Measurements from ENCODE around the gene TEF.

The TEF gene

GRCh38 chr22:41356430-41357028 is 25.2 kb upstream of the TEF start:
- Histone ChIP-seq H3K9me3 (ENCODE audit: control insufficient read depth in 1 of 2, low read length in 2 of 2) (no peaks in the 10 kb centered on the region), H3K36me3 (ENCODE audit: control insufficient read depth in 1 of 2, insufficient read depth in 2 of 2, low read length in 2 of 2) (peaks cover 32 to 65% of the 10 kb centered on the region in 2 donors), H3K27me3 (ENCODE audit: low read depth, low read length) (no peaks in the 10 kb centered on the region), H3K27ac (ENCODE audit: low read length) (no peak overlapping the region), H3K4me1 (ENCODE audit: control insufficient read depth in 1 of 2, insufficient read depth in 2 of 2, low read length in 2 of 2) (no peaks in the 10 kb centered on the region), H3K4me3 (ENCODE audit: low read depth in 1 of 2, low read length in 2 of 2) (no peak overlapping the region)

GRCh38 chr22:41357191-41357590 is 24.6 kb upstream of the TEF start:
- Histone ChIP-seq H3K4me3 (ENCODE audit: low read depth in 1 of 2, low read length in 2 of 2) (no peak overlapping the region), H3K36me3 (ENCODE audit: control insufficient read depth in 1 of 2, insufficient read depth in 2 of 2, low read length in 2 of 2) (peaks cover 27 to 58% of the 10 kb centered on the region in 2 donors), H3K4me1 (ENCODE audit: control insufficient read depth in 1 of 2, insufficient read depth in 2 of 2, low read length in 2 of 2) (no peaks in the 10 kb centered on the region), H3K9me3 (ENCODE audit: control insufficient read depth in 1 of 2, low read length in 2 of 2) (no peaks in the 10 kb centered on the region), H3K27ac (ENCODE audit: low read length) (no peak overlapping the region), H3K27me3 (ENCODE audit: low read depth, low read length) (no peaks in the 10 kb centered on the region)

- H3K27ac ChIP-seq (ENCODE audit: low read length), result no peak overlapping the region
Observed at GRCh38 chr22:41358927-41359326, 22.8 kb upstream of the TEF start.

GRCh38 chr22:41359376-41359775 is 22.4 kb upstream of the TEF start:
- Histone ChIP-seq H3K4me1 (ENCODE audit: control insufficient read depth in 1 of 2, insufficient read depth in 2 of 2, low read length in 2 of 2) (no peaks in the 10 kb centered on the region), H3K27ac (ENCODE audit: low read length) (no peak overlapping the region), H3K27me3 (ENCODE audit: low read depth, low read length) (no peaks in the 10 kb centered on the region), H3K9me3 (ENCODE audit: control insufficient read depth in 1 of 2, low read length in 2 of 2) (no peaks in the 10 kb centered on the region), H3K4me3 (ENCODE audit: low read depth in 1 of 2, low read length in 2 of 2) (no peak overlapping the region), H3K36me3 (ENCODE audit: control insufficient read depth in 1 of 2, insufficient read depth in 2 of 2, low read length in 2 of 2) (peaks cover 16 to 39% of the 10 kb centered on the region in 2 donors)

More at GRCh38 chr22:41358927-41359326, 22.8 kb upstream of the TEF start:
- Histone ChIP-seq H3K36me3 (ENCODE audit: control insufficient read depth in 1 of 2, insufficient read depth in 2 of 2, low read length in 2 of 2) (peaks cover 19 to 44% of the 10 kb centered on the region in 2 donors), H3K4me3 (ENCODE audit: low read depth in 1 of 2, low read length in 2 of 2) (no peak overlapping the region), H3K9me3 (ENCODE audit: control insufficient read depth in 1 of 2, low read length in 2 of 2) (no peaks in the 10 kb centered on the region), H3K4me1 (ENCODE audit: control insufficient read depth in 1 of 2, insufficient read depth in 2 of 2, low read length in 2 of 2) (no peaks in the 10 kb centered on the region), H3K27me3 (ENCODE audit: low read depth, low read length) (no peaks in the 10 kb centered on the region)

GRCh38 chr22:41360126-41360525 is 21.6 kb upstream of the TEF start:
- H3K4me1 ChIP-seq (ENCODE audit: control insufficient read depth in 1 of 2, insufficient read depth in 2 of 2, low read length in 2 of 2), result no peaks in the 10 kb centered on the region
- H3K4me3 ChIP-seq (ENCODE audit: low read depth in 1 of 2, low read length in 2 of 2), result no peak overlapping the region
- no peak overlapping the region for H3K27ac ChIP-seq (ENCODE audit: low read length)
- no peaks in the 10 kb centered on the region for H3K27me3 ChIP-seq (ENCODE audit: low read depth, low read length)
- H3K36me3 ChIP-seq (ENCODE audit: control insufficient read depth in 1 of 2, insufficient read depth in 2 of 2, low read length in 2 of 2), result peaks cover 10 to 32% of the 10 kb centered on the region in 2 donors
- H3K9me3 ChIP-seq (ENCODE audit: control insufficient read depth in 1 of 2, low read length in 2 of 2), result no peaks in the 10 kb centered on the region

GRCh38 chr22:41361716-41362310 is 19.9 kb upstream of the TEF start:
- peaks cover 6 to 15% of the 10 kb centered on the region in 2 donors for H3K36me3 ChIP-seq (ENCODE audit: control insufficient read depth in 1 of 2, insufficient read depth in 2 of 2, low read length in 2 of 2)
- no peak overlapping the region for H3K4me3 ChIP-seq (ENCODE audit: low read depth in 1 of 2, low read length in 2 of 2)
- peaks cover 4 to 7% of the 10 kb centered on the region in 2 donors for H3K4me1 ChIP-seq (ENCODE audit: control insufficient read depth in 1 of 2, insufficient read depth in 2 of 2, low read length in 2 of 2)
- no peaks in the 10 kb centered on the region for H3K9me3 ChIP-seq (ENCODE audit: control insufficient read depth in 1 of 2, low read length in 2 of 2)
- H3K27ac ChIP-seq (ENCODE audit: low read length), result no peak overlapping the region
- no peaks in the 10 kb centered on the region for H3K27me3 ChIP-seq (ENCODE audit: low read depth, low read length)

GRCh38 chr22:41362615-41363014 is 19.1 kb upstream of the TEF start:
- H3K9me3 ChIP-seq (ENCODE audit: control insufficient read depth in 1 of 2, low read length in 2 of 2), result no peaks in the 10 kb centered on the region
- H3K4me3 ChIP-seq (ENCODE audit: low read depth in 1 of 2, low read length in 2 of 2), result no peak overlapping the region
- no peak overlapping the region for H3K27ac ChIP-seq (ENCODE audit: low read length)
- peaks cover 6 to 15% of the 10 kb centered on the region in 2 donors for H3K4me1 ChIP-seq (ENCODE audit: control insufficient read depth in 1 of 2, insufficient read depth in 2 of 2, low read length in 2 of 2)
- H3K27me3 ChIP-seq (ENCODE audit: low read depth, low read length), result no peaks in the 10 kb centered on the region
- H3K36me3 ChIP-seq (ENCODE audit: control insufficient read depth in 1 of 2, insufficient read depth in 2 of 2, low read length in 2 of 2), result peaks cover 6 to 11% of the 10 kb centered on the region in 2 donors

- Histone ChIP-seq H3K36me3 (ENCODE audit: control insufficient read depth in 1 of 2, insufficient read depth in 2 of 2, low read length in 2 of 2) (no peaks in the 10 kb centered on the region), H3K9me3 (ENCODE audit: control insufficient read depth in 1 of 2, low read length in 2 of 2) (no peaks in the 10 kb centered on the region), H3K4me1 (ENCODE audit: control insufficient read depth in 1 of 2, insufficient read depth in 2 of 2, low read length in 2 of 2) (peaks cover 10 to 31% of the 10 kb centered on the region in 2 donors), H3K27ac (ENCODE audit: low read length) (no peak overlapping the region), H3K4me3 (ENCODE audit: low read depth in 1 of 2, low read length in 2 of 2) (no peak overlapping the region), H3K27me3 (ENCODE audit: low read depth, low read length) (no peaks in the 10 kb centered on the region)
Observed at GRCh38 chr22:41364233-41364632, 17.5 kb upstream of the TEF start.

- H3K27ac ChIP-seq (ENCODE audit: low read length), result no peak overlapping the region
- H3K27me3 ChIP-seq (ENCODE audit: low read depth, low read length), result no peaks in the 10 kb centered on the region
- peaks cover 10 to 31% of the 10 kb centered on the region in 2 donors for H3K4me1 ChIP-seq (ENCODE audit: control insufficient read depth in 1 of 2, insufficient read depth in 2 of 2, low read length in 2 of 2)
- no peaks in the 10 kb centered on the region for H3K9me3 ChIP-seq (ENCODE audit: control insufficient read depth in 1 of 2, low read length in 2 of 2)
- no peak overlapping the region for H3K4me3 ChIP-seq (ENCODE audit: low read depth in 1 of 2, low read length in 2 of 2)
- no peaks in the 10 kb centered on the region for H3K36me3 ChIP-seq (ENCODE audit: control insufficient read depth in 1 of 2, insufficient read depth in 2 of 2, low read length in 2 of 2)
Observed at GRCh38 chr22:41364955-41365354, 16.8 kb upstream of the TEF start.

- peaks cover 10 to 31% of the 10 kb centered on the region in 2 donors for H3K4me1 ChIP-seq (ENCODE audit: control insufficient read depth in 1 of 2, insufficient read depth in 2 of 2, low read length in 2 of 2)
- no peak overlapping the region for H3K27ac ChIP-seq (ENCODE audit: low read length)
- H3K9me3 ChIP-seq (ENCODE audit: control insufficient read depth in 1 of 2, low read length in 2 of 2), result no peaks in the 10 kb centered on the region
- no peaks in the 10 kb centered on the region for H3K27me3 ChIP-seq (ENCODE audit: low read depth, low read length)
- no peaks in the 10 kb centered on the region for H3K36me3 ChIP-seq (ENCODE audit: control insufficient read depth in 1 of 2, insufficient read depth in 2 of 2, low read length in 2 of 2)
- no peak overlapping the region for H3K4me3 ChIP-seq (ENCODE audit: low read depth in 1 of 2, low read length in 2 of 2)
Observed at GRCh38 chr22:41365425-41365824, 16.3 kb upstream of the TEF start.

- peaks cover 10 to 31% of the 10 kb centered on the region in 2 donors for H3K4me1 ChIP-seq (ENCODE audit: control insufficient read depth in 1 of 2, insufficient read depth in 2 of 2, low read length in 2 of 2)
- H3K36me3 ChIP-seq (ENCODE audit: control insufficient read depth in 1 of 2, insufficient read depth in 2 of 2, low read length in 2 of 2), result no peaks in the 10 kb centered on the region
- no peaks in the 10 kb centered on the region for H3K27me3 ChIP-seq (ENCODE audit: low read depth, low read length)
- no peaks in the 10 kb centered on the region for H3K9me3 ChIP-seq (ENCODE audit: control insufficient read depth in 1 of 2, low read length in 2 of 2)
- peak overlapping the region; percentile 30 to 82 for H3K4me3 ChIP-seq (ENCODE audit: low read depth in 1 of 2, low read length in 2 of 2)
- no peak overlapping the region for H3K27ac ChIP-seq (ENCODE audit: low read length)
Observed at GRCh38 chr22:41366323-41367029, 15.3 kb upstream of the TEF start.
